ENCODE measurements around the gene ADM2.
"Not testable (repeated sequence)": the region's sequence is repeated elsewhere in the genome, so short reads cannot be mapped to it uniquely, and the experiment has no call there.

The ADM2 gene

DNA sequence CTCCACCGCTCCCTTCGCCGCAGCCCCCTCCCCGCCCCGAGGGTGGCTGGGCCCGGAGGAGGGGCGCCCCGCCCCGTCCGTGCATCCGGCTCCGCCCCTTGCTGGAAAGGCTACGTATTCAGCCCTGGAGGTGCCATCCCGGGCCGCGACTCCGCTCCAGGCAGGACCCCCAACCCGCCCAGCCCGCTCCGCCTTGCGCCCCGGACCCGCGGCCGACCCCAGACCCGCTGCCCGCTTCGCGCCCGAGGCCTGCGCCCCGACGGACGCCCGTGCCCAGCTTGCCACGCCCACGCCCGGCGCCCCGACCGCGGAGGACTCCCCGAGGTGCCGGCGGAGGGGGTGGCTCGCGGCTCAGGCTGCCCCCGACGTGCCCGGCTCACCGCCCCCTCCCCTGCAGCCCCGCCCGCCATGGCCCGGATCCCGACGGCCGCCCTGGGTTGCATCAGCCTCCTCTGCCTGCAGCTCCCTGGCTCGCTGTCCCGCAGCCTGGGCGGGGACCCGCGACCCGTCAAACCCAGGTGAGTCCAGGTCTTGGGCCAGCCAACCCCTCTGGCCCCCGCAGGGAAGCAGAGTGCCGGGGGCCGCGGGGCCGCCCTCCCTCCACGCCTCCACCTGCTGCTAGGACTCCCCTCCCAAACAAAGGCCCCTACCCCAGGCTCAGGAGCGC is at the start of gene ADM2:
Gene ADM2, plus strand, starts transcription at position 104 of the 667 bp plus-strand sequence. Its CDS starts 305 bp downstream, at position 409.
- DNase-seq, result no peak

DNA sequence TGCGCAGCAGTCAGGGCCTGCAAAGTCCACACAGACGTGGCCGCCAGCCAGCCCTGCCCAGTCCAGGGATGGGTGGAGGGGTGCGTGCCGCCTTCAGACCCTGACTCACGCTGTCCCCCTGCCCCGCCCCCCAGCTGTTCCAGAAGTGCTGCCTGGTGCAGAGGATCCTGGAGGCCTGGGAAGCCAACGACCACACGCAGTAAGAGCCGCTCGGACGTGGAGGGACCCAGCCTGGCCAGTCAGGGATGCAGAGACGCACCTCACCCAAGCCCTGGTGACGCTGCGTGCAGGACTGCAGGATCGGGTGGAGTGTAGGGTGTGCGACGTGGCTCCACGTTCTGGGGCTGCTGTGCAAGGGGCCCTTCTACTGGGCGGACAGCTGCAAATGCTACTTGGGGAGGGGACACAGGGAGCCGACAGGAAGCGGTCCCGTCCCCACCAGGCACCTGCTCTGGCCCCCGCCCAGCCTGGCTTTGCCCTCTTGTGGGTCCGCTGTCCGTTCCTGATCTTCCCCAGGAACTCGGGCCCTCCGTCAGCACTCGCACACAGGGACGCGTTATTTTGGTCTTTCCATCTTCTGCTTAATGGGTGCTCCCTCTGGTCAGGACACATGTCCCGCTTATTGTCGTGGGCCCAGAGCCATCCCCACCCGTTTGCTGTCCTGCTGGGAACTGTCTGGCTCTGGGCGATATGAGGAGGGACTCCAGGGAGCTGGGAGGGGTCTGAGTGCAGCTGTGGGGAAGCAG is 49.0 kb upstream of the ADM2 start:
- DNase-seq, result no peak

GRCh38 chr22:50432877-50433510 is 48.3 kb upstream of the ADM2 start:
- DNase-seq, result not testable (repeated sequence)

DNA sequence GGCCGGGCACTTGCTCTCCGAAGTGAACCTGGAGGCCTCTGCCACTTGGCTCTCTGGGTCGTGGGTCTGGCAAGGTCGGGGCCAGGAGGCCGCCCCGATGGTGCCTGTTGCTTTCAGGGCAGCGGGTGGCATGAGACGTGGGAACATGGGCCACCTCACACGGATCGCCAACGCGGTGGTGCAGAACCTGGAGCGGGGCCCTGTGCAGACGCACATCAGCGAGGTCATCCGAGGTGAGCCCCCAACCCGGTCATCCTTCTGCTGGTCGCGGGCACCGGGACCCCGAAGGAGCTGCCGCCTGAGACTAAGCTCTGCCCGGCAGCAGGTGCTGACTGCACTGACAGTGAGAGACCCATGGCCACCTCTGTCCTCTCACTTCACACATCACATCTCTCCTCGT is 46.5 kb upstream of the ADM2 start:
- no peak for DNase-seq

GRCh38 chr22:50435291-50436014 is 45.9 kb upstream of the ADM2 start:
- no peak for DNase-seq

DNA sequence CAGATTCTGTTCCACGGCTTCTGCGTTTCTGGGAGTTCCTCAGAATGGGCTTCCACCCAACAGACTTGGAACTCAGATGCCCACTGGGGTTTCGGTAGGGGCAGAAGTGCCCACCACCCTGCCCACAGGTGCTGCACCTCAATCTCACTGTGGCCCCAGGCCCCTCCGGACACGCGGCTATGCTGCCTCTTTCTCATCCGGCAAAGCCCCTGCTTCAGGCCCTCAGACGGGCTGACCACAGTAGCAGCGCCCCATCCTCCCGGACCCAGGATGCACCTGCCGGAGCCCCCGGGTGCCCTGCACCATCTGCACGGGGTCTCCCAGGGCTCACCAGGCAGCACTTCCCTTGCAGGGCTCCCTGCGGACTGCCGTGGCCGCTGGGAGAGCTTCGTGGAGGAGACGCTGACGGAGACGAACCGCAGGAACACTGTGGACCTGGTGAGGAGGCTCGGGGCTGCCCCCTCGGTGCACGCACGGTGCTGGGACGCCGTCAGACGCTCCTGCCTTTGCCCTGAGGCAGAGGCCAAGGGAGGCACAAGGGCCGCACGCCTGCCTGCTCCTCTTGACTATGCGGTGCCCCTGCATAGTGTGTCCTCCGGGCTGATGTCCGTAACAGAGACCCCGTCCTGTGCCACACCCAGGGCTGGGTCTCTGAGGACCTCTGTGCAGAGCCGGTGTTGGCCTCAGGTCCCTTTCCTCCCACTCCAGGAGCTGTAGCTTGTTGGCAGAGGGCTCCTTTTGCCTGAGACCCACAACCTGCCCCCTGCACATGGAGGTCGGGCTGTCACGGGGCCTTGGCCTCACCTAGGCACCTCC is 45.1 kb upstream of the ADM2 start:
- DNase-seq, result no peak

- no peak for DNase-seq
Observed at GRCh38 chr22:50436841-50437341, 44.5 kb upstream of the ADM2 start.

- DNase-seq, result no peak
Observed at GRCh38 chr22:50437511-50438304, 43.6 kb upstream of the ADM2 start.

GRCh38 chr22:50438305-50439275 is 42.8 kb upstream of the ADM2 start:
- no peak for DNase-seq

DNA sequence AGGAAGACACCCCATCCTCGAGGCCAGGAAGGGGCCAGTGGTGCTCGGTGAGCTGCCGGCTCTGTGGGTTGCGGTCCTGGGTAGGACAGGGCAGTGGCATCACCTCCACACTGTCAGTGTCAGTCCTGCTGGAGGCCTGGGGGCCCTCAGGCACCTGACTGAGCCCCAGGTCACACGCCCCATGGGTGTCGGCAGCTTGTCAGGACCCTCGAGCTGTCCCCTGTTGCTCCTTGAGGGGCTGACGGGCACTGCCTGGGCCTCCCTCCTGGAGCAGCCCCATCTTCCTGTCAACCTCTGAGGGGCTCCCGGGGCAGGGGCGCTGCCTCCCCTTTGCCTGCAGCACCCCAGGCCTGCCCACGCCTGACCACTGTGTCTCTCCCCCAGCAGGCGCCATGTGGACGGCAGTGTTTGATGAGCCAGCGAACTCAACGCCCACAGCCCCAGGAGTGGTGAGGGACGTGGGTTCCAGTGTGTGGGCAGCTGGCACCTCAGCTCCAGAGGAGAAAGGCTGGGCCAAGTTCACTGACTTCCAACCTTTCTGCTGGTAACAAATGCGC is 42.0 kb upstream of the ADM2 start:
- DNase-seq, result no peak

DNA sequence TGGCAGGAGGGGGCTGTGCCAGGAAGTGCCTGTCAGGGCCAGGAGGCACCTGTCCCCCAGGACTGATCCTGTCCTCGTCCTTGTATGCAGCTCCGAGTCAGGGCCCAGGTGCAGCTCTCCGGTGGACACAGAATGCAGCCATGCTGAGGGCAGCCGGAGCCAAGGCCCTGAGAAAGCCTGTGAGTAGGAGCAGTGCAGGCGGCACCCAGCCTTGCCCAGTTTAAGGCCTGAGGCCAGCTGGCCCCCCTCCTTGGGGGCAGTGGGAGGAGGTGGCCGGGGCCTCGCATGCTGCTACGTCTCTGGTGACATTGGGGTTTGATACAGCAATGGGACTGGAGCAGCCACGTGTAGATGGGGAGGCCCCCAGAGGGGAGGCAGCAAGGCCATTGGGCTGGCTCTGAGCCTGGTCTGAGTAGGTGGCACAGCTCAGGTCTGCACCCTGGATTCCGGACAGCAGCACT is 41.4 kb upstream of the ADM2 start:
- DNase-seq, result no peak

DNA sequence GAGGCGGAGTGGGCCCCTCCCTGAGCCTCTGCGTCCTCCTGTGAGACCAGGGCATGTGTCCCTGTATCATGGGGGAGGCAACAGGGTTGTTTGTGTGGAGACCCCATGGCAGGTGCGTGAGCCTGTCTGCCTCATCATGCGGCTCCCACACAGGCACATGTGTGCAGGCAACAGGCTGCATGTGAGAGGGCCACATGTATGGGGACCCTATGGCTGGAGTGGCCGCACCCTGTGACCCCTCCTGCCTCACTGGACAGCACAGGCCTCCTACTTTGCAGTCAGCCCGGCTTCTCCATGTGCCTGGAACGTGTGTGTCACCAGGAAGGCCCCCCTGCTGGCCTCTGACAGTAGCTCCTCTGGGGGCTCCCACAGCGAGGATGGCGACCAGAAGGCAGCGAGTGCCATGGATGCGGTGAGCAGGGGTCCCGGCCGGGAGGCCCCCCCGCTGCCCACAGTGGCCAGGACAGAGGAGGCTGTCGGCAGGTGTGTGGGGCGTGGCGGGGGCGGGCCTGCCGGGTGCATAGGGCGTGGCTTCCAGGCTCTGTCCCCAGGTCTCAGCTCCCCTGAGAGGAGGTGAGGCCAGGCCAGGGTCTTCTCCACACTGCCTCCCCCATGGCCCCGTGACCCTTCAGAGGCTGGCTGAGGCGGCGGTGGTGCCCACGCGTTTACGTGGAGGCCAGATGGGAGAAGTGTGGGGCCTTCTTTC is 40.6 kb upstream of the ADM2 start:
- DNase-seq, result no peak

GRCh38 chr22:50441428-50441993 is 39.8 kb upstream of the ADM2 start:
- no peak for DNase-seq

GRCh38 chr22:50443197-50443596 is 38.1 kb upstream of the ADM2 start:
- DNase-seq, result no peak

- DNase-seq, result no peak
Observed at GRCh38 chr22:50443801-50444625, 37.3 kb upstream of the ADM2 start.

DNA sequence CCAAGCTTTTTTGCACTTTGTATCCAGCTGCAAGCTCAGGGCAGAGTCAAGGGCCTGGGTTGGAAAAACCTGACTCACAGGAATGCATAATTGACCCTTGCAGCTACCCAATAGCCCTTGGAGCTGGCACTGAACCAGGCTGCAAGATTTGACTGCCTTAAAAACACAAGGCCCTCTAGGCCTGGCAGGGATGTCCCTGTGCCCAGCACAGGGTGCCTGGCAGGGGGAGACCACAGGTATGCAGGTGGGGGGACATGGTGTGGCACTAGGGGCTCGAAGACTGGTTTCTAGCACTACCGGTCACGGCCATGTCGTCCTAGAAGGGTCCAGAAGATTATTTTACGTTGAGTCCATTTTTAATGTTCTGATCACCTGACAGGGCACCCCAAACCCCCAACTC is 36.7 kb upstream of the ADM2 start:
- DNase-seq, result no peak

DNA sequence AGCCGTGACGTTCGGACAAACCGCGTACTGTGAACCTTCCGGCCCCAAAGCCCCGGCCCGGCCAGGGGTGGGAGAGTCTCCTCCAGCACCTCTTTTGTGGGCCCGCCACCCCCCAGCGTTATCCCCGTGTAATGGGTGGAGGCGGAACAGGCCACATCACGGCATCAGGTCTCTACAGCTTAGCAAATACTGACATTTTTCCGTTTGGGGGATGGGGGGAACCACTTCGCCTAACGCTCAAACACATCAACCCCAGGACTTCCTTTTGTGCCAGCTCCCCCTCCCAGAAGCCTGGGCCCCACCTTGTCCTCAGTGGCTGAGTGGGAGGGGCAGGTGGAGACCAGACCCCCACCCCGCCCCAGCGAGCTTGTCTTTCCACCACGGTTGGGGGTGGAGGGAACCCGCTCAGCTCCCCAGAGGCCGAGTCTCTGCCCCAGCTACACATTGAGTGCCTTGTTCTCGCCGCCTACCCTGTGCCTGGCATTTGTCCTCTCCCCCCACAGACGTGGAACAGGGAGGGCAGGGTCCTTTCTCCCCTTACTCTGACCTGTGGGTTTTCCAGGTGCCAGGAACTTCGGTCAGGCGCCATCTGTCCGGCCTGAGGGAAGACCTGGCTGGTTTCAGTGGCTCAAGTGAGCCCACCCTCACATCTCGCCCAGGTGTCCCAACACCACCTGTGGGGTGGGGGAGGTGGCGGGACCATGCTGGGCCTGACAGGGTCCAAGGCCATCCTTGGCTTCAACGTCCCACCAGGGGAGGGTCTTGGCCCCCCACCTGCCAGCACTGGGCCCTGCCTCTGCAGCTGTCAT is 36.1 kb upstream of the ADM2 start:
- no peak for DNase-seq

All from GF-D8 (cell line).